GM12878 (cell line): ENCODE results near the gene STOML2. TPM values are rescaled to one million over a fixed set of nuclear protein-coding genes. Genes with fewer than 3 reads are reported as not detected.

Experiments used
- ASH2L ChIP-seq: fragments of 300-600, 200-600 bp; sonication (generic); IDR thresholded peaks from 2 replicates; pipeline ENCODE4 v1.6.1; 2017; ENCODE audit warnings: low read depth, mild to moderate bottlenecking, borderline replicate concordance
- CBFB ChIP-seq: IDR thresholded peaks from 2 replicates; pipeline ENCODE4 v1.6.1; 2016; ENCODE audit warnings: antibody characterized with exemption, low read depth
- CTCF ChIP-seq, 3 experiments: IDR thresholded peaks in 2 of 3; conservative IDR thresholded peaks in 1 of 3; 2 replicates each; pipeline ENCODE4 v1.5.1; 2011; ENCODE audit warnings: low read depth in 3 of 3, low read length in 3 of 3, mild to moderate bottlenecking in 3 of 3, control low read depth in 2 of 3, moderate library complexity in 2 of 3, inconsistent platforms in 1 of 3, mixed read lengths in 1 of 3; ENCODE audit not compliant: control insufficient read depth in 2 of 3, insufficient read depth in 1 of 3; ENCODE audit errors: extremely low read depth in 1 of 3
- E2F4 ChIP-seq: IDR thresholded peaks from 2 replicates; pipeline ENCODE4 v1.6.1; 2012; ENCODE audit warnings: low read depth, low read length, improper control_type of control experiment
- EZH2 ChIP-seq: IDR thresholded peaks from 2 replicates; pipeline ENCODE4 v1.6.1; 2012; ENCODE audit warnings: low read depth, mild to moderate bottlenecking, control low read depth, inconsistent platforms, low read length, borderline replicate concordance; ENCODE audit not compliant: control insufficient read depth
- MXI1 ChIP-seq: fragments of 150-350 bp; IDR thresholded peaks from 2 replicates; pipeline ENCODE4 v1.6.1; 2011; ENCODE audit warnings: low read depth, mild to moderate bottlenecking, inconsistent platforms, low read length, improper control_type of control experiment
- POLR2AphosphoS2 ChIP-seq: IDR thresholded peaks from 2 replicates; pipeline ENCODE4 v1.6.1; 2011; ENCODE audit warnings: low read depth, mild to moderate bottlenecking, low read length, improper control_type of control experiment, moderate library complexity
- RAD21 ChIP-seq: IDR thresholded peaks from 2 replicates; pipeline ENCODE4 v1.6.1; 2011; ENCODE audit warnings: mild to moderate bottlenecking, low read depth, low read length, moderate library complexity; ENCODE audit not compliant: insufficient read depth
- SMAD1 ChIP-seq: fragments of 450-650 bp; IDR thresholded peaks from 2 replicates; pipeline ENCODE4 v1.6.1; 2018; ENCODE audit warnings: mild to moderate bottlenecking, low read depth; ENCODE audit not compliant: partially characterized antibody
- SMARCA5 ChIP-seq: fragments of 450-650 bp; IDR thresholded peaks from 2 replicates; pipeline ENCODE4 v1.6.1; 2017; ENCODE audit warnings: mild to moderate bottlenecking
- ZNF274 ChIP-seq: IDR thresholded peaks from one replicate; pipeline ENCODE4 v1.8.0; 2011; ENCODE audit not compliant: insufficient read length, insufficient read depth
- polyA plus RNA-seq, 11 experiments: library from polyadenylated mRNA; depleted of rRNA in 4 of 11; unstranded in 6 of 11; stranded (reverse) in 5 of 11; fragments of >200 nt; fragmentation: Nextera tagmentation in 4 of 11; fragmentation: Illumina TruSeq in 1 of 11; extraction: Ambion mirVana in 4 of 11; extraction: Trizol in 1 of 11; gene quantifications; 1 replicate in 1 of 11; 2 replicates in 10 of 11; pipeline versions ENCODE4 v1.2.1 to v1.2.3, GENCODE V29; 2011 to 2016; ENCODE audit warnings: inconsistent platforms in 2 of 11, missing spikeins in 2 of 11, low read depth in 1 of 11
- total RNA-seq, 4 experiments: library from RNA; depleted of rRNA in 3 of 4; stranded (reverse); fragments of >200 nt in 3 of 4; fragmentation: Illumina TruSeq in 1 of 4; extraction: Trizol in 1 of 4; gene quantifications; 2 replicates each; pipeline versions ENCODE4 v1.2.1 to v1.2.3, GENCODE V29; 2013 to 2021

The STOML2 gene
- total and polyA plus RNA-seq, 10 of the 15 experiments (the other 5 are each of a cell fraction or from before 2014, with no cell fraction given): 112 to 284 (median 207) TPM

GRCh38 chr9:35116898-35117551 lies 14.1 kb upstream of the STOML2 start (continued):
- TF ChIP-seq RAD21 (peak; percentile 92), CTCF (IDR thresholded peaks at IDR 0.05 in 2 of 3, conservative IDR thresholded peaks at IDR 0.05 in 1 of 3; ENCODE audit: control insufficient read depth in 2 of 3, extremely low read depth in 1 of 3, insufficient read depth in 1 of 3, low read depth in 3 of 3, low read length in 3 of 3) (peak; percentile 93 to 98 (median 95); a peak in 5 of 6 replicates), SMAD1 (no peak), E2F4 (no peak), MXI1 (peak; percentile 18; the same call in 1 of the 2 replicates), POLR2AphosphoS2 (no peak), SMARCA5 (peak; percentile 75; the same call in 1 of the 2 replicates), EZH2 (no peak), CBFB (no peak), ZNF274 (no peak), ASH2L (no peak)
- TF ChIP-seq, all 136 proteins: peak for 8
